ENCODE measurements around the gene CLIC3.

GRCh38 chr9:137025517-137025966 lies 29.2 kb upstream of the CLIC3 start:
- TF ChIP-seq, protein P1, sequence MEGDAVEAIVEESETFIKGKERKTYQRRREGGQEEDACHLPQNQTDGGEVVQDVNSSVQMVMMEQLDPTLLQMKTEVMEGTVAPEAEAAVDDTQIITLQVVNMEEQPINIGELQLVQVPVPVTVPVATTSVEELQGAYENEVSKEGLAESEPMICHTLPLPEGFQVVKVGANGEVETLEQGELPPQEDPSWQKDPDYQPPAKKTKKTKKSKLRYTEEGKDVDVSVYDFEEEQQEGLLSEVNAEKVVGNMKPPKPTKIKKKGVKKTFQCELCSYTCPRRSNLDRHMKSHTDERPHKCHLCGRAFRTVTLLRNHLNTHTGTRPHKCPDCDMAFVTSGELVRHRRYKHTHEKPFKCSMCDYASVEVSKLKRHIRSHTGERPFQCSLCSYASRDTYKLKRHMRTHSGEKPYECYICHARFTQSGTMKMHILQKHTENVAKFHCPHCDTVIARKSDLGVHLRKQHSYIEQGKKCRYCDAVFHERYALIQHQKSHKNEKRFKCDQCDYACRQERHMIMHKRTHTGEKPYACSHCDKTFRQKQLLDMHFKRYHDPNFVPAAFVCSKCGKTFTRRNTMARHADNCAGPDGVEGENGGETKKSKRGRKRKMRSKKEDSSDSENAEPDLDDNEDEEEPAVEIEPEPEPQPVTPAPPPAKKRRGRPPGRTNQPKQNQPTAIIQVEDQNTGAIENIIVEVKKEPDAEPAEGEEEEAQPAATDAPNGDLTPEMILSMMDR (IDR thresholded peaks at IDR 0.05) = no peak
- TF ChIP-seq POLR2A (IDR thresholded peaks at IDR 0.05) = no peak
